Lower leg skin (tissue), 3 donors: Measurements from ENCODE around the gene CDCA4.

Experiments used
- POLR2A ChIP-seq, 2 donors: fragments of 450-650 bp; IDR thresholded peaks; one replicate each; pipeline ENCODE4 v1.6.1; 2016 to 2017; ENCODE audit warnings: antibody characterized with exemption in 2 of 2, mild to moderate bottlenecking in 1 of 2, moderate library complexity in 1 of 2
- TF ChIP-seq, protein P1 (sequence below), 3 donors: fragments of 450-650 bp; IDR thresholded peaks; one replicate each; pipeline ENCODE4 v1.5.1; 2016; ENCODE audit warnings: antibody characterized with exemption in 3 of 3, mild to moderate bottlenecking in 3 of 3, moderate library complexity in 2 of 3

DNA sequence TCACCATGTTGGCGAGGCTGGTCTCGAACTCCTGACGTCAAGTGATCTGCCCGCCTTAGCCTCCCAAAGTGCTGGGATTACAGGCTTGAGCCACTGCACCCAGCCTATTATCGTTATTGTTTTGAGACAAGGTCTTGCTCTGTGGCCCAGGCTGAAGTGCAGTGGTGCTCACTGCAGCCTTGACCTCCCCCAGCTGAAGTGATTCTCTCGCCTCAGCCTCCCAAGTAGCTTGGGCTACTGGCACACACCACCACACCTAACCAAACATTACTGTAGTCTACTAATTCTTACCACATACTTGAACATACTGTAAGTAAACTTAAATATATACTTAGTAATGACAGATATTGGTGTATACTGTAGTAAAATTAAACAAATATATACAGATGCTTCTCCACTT is 4.5 kb upstream of the CDCA4 start:
- TF ChIP-seq, protein P1, sequence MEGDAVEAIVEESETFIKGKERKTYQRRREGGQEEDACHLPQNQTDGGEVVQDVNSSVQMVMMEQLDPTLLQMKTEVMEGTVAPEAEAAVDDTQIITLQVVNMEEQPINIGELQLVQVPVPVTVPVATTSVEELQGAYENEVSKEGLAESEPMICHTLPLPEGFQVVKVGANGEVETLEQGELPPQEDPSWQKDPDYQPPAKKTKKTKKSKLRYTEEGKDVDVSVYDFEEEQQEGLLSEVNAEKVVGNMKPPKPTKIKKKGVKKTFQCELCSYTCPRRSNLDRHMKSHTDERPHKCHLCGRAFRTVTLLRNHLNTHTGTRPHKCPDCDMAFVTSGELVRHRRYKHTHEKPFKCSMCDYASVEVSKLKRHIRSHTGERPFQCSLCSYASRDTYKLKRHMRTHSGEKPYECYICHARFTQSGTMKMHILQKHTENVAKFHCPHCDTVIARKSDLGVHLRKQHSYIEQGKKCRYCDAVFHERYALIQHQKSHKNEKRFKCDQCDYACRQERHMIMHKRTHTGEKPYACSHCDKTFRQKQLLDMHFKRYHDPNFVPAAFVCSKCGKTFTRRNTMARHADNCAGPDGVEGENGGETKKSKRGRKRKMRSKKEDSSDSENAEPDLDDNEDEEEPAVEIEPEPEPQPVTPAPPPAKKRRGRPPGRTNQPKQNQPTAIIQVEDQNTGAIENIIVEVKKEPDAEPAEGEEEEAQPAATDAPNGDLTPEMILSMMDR (IDR thresholded peaks at IDR 0.05): no peak
- no peak for TF ChIP-seq POLR2A (IDR thresholded peaks at IDR 0.05)
